Tibial artery (tissue), 4 donors: ENCODE data around the gene ARPP21.

Source experiments
- DNase-seq, 2 donors: peaks; one replicate each; pipeline ENCODE4 v3.0.0-alpha.2; 2019
- H3K27ac ChIP-seq, 2 donors: fragments of 200-600 bp; sonication (generic) in 1 of 2; 1 replicate in 1 of 2; 2 replicates in 1 of 2; pipeline ENCODE4 v1.5.1; 2018 to 2019; ENCODE audit warnings: mild to moderate bottlenecking in 1 of 2
- H3K27me3 ChIP-seq, 2 donors: fragments of 200-600 bp; sonication (generic) in 1 of 2; one replicate each; pipeline versions ENCODE4 v1.5.1 to v1.6.0; 2016 to 2019
- H3K36me3 ChIP-seq, 3 donors: fragments of 200-600 bp; sonication (generic) in 2 of 3; one replicate each; pipeline ENCODE4 v1.5.1; 2016 to 2019; ENCODE audit warnings: mild to moderate bottlenecking in 2 of 3
- H3K4me1 ChIP-seq, 4 donors: fragments of 200-600 bp; sonication (generic) in 2 of 4; 1 replicate in 3 of 4; 2 replicates in 1 of 4; pipeline ENCODE4 v1.5.1; 2016 to 2019
- H3K4me3 ChIP-seq, 2 donors: fragments of 200-600 bp; sonication (generic) in 1 of 2; 1 replicate in 1 of 2; 2 replicates in 1 of 2; pipeline ENCODE4 v1.5.1; 2018 to 2019; ENCODE audit warnings: mild to moderate bottlenecking in 2 of 2
- H3K9me3 ChIP-seq, 3 donors: fragments of 200-600 bp; sonication (generic) in 1 of 3; one replicate each; pipeline ENCODE4 v1.5.1; 2016 to 2019
- intact Hi-C: fragments of 100-400 bp; cut with DNase I; formaldehyde crosslinking; loops from one replicate; pipeline ENCODE4 v1.15.0; 2023; ENCODE audit warnings: low total_unique reads
- TF ChIP-seq, protein P1 (sequence below), 2 experiments: fragments of 200-600 bp in 1 of 2; fragments of 450-650 bp in 1 of 2; IDR thresholded peaks; one replicate each; pipeline ENCODE4 v1.5.1; 2017 to 2019; ENCODE audit warnings: antibody characterized with exemption in 2 of 2, mild to moderate bottlenecking in 1 of 2, moderate library complexity in 1 of 2

The ARPP21 gene

DNA sequence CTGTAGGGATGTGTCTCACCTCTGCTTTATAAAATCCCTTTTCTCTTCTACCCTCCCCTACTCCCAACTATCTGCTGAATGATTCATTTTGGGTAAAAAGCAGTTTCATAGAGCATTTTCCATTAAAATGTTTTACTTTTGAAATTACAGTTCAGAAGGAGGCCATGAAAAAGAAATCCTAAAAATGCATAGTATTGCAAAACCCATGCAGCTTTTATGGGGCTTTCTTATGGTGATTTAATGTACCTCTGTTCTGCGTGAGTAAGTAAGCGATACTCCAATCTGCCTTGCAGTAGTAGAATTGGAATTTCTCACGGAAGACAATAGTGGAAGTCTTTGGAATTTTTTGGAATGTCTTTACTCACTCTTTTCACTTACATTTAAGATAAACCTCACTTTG, 111.9 kb downstream of the ARPP21 start:
- no peaks in the 10 kb centered on the region for H3K4me1 ChIP-seq
- no peak for DNase-seq
- no peak overlapping the region for H3K4me3 ChIP-seq
- intact Hi-C loops: no loop called here
- no peaks in the 10 kb centered on the region for H3K9me3 ChIP-seq
- no peaks in the 10 kb centered on the region for H3K27me3 ChIP-seq
- H3K36me3 ChIP-seq: no peaks in the 10 kb centered on the region
- no peak overlapping the region for H3K27ac ChIP-seq
- TF ChIP-seq, protein P1, sequence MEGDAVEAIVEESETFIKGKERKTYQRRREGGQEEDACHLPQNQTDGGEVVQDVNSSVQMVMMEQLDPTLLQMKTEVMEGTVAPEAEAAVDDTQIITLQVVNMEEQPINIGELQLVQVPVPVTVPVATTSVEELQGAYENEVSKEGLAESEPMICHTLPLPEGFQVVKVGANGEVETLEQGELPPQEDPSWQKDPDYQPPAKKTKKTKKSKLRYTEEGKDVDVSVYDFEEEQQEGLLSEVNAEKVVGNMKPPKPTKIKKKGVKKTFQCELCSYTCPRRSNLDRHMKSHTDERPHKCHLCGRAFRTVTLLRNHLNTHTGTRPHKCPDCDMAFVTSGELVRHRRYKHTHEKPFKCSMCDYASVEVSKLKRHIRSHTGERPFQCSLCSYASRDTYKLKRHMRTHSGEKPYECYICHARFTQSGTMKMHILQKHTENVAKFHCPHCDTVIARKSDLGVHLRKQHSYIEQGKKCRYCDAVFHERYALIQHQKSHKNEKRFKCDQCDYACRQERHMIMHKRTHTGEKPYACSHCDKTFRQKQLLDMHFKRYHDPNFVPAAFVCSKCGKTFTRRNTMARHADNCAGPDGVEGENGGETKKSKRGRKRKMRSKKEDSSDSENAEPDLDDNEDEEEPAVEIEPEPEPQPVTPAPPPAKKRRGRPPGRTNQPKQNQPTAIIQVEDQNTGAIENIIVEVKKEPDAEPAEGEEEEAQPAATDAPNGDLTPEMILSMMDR (IDR thresholded peaks at IDR 0.05): no peak

DNA sequence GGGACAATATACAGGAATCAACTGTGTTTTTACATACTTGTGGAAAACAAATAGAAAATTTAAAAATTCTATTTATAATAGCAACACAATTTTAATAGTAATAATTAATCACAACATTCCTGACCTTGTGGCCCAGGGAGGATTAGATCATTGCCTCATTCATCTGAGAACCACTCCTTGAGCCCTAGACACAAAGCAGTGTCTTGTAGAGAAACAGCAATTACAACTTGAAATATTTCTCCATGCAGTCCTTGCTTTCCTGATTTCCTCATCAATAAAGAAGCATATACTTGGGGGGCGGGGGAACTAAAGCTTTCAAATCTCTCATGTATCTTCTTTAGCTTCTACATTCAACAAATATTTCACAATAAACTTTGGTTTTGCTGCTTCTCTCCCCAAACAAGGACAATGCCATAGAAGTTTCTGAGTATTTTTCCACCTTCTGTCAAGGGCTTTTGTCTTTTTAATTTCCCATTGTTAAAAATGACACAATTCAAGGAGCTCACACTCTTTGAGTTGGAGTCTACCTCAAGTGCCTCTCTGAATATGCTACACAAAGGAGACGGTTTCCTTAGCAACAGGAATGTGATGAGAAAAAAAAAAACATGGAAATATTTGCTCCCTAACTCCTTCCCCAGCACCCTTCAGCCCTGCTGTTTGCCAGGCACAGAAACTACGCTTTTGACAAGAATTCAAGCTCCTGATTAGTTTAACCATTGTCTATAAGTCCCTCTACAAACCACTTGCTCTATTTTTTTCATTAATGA, 118.8 kb downstream of the ARPP21 start:
- DNase-seq: no peak
- H3K27ac ChIP-seq: no peak overlapping the region
- intact Hi-C loops: no loop called here
- H3K27me3 ChIP-seq: no peaks in the 10 kb centered on the region
- H3K36me3 ChIP-seq: no peaks in the 10 kb centered on the region
- TF ChIP-seq, protein P1 (IDR thresholded peaks at IDR 0.05): no peak
- H3K9me3 ChIP-seq: no peaks in the 10 kb centered on the region
- H3K4me1 ChIP-seq: no peaks in the 10 kb centered on the region
- H3K4me3 ChIP-seq: no peak overlapping the region

DNA sequence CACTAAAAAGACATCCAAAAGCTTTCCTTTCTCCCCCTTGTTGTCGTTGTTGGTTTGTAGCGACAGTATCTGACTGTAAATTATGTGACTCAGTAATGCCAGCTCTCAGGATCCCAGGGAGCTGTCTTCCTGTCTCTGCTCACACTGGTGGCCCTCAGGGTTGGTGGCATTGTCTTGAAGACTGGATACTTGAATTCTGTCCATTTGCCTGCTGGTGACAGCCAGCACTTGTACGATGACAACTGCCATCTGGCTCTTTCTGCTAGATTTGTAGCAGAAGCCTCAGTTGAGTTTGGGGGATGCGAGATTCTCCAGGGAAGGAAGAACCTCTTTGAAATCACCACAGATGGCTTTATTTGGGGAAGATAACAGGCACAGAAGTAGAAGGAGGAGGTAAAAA, 120.8 kb downstream of the ARPP21 start:
- no peaks in the 10 kb centered on the region for H3K9me3 ChIP-seq
- intact Hi-C loops: no loop called here
- TF ChIP-seq, protein P1 (IDR thresholded peaks at IDR 0.05): no peak
- H3K36me3 ChIP-seq: no peaks in the 10 kb centered on the region
- H3K27ac ChIP-seq: no peak overlapping the region
- no peaks in the 10 kb centered on the region for H3K27me3 ChIP-seq
- H3K4me1 ChIP-seq: no peaks in the 10 kb centered on the region
- no peak for DNase-seq
- H3K4me3 ChIP-seq: no peak overlapping the region

DNA sequence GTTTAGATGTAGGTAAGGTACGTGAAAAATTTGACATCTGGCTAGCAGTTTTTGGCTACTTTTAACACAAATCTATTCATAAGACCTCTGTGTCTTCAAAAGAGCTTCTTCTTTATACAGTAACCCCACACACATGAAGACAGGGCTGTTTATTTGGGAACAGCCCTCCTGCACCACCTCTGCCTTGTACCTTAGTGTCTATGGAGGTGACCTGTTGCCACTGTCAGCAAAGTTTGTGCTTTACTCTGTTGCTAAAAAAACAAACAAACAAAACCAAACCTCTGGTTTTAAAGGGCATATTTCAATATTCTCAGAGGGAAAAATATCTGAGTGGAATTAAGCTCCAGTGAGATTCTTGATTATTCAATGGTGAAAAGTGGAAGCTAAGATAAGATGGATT, 122.0 kb downstream of the ARPP21 start:
- Histone ChIP-seq H3K9me3 (no peaks in the 10 kb centered on the region), H3K4me1 (no peaks in the 10 kb centered on the region), H3K27me3 (no peaks in the 10 kb centered on the region), H3K27ac (no peak overlapping the region), H3K4me3 (no peak overlapping the region), H3K36me3 (no peaks in the 10 kb centered on the region)
- intact Hi-C loops: no loop called here
- TF ChIP-seq, protein P1 (IDR thresholded peaks at IDR 0.05): no peak
- no peak for DNase-seq

DNA sequence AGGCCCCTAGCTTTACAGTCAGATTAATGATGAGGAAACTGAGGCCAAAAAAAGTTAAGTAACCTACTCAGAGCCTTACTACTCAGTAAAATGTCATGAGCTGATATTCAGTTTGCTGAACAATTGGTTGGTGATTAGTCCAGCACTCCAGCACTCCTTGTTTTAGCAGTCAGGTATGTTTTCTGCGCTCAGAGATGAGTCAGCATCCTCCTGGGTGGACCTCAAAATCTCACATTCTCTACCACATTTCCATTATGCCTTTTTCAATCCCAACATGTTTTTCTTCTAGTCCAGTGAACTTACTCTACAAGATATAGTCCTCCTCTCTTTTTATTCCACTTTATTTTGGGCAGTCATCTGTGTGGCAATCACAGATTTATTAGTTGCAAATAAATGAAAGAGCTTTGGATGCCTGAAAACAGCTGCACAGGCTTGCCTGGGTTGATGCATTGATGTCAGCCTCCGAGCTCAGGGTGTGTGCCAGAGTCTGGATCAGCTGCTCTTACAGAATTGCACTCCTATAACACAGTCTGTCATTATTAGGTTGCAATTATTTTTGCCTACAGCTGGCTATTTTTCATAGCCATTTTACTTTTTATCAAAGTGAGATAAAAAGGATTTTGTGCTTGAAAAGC, 133.2 kb downstream of the ARPP21 start:
- TF ChIP-seq, protein P1 (IDR thresholded peaks at IDR 0.05): no peak
- H3K4me3 ChIP-seq: no peak overlapping the region
- no peak for DNase-seq
- no peaks in the 10 kb centered on the region for H3K36me3 ChIP-seq
- intact Hi-C loops: no loop called here
- H3K4me1 ChIP-seq: no peaks in the 10 kb centered on the region
- H3K9me3 ChIP-seq: no peaks in the 10 kb centered on the region
- H3K27ac ChIP-seq: no peak overlapping the region
- no peaks in the 10 kb centered on the region for H3K27me3 ChIP-seq
